Kidney epithelial cell (primary cell): ENCODE results near the gene SIX3. TPM values are rescaled to one million over a fixed set of nuclear protein-coding genes. Genes with fewer than 3 reads are reported as not detected.
A peak's percentile ranks its signal among the peaks of the same experiment; 100 is the strongest.

Source experiments
- DNase-seq: peaks from one replicate; pipeline ENCODE4 v3.0.0-alpha.2; 2010; ENCODE audit warnings: low read depth
- H3K27me3 ChIP-seq: 2 replicates; pipeline ENCODE4 v1.6.0; 2011; ENCODE audit warnings: low read length; ENCODE audit not compliant: control insufficient read depth, insufficient read depth
- H3K36me3 ChIP-seq: 2 replicates; pipeline ENCODE4 v1.5.1; 2011; ENCODE audit warnings: low read length; ENCODE audit not compliant: control insufficient read depth, insufficient read depth
- H3K4me3 ChIP-seq: 2 replicates; pipeline ENCODE4 v1.5.1; 2011; ENCODE audit warnings: low read depth, mild to moderate bottlenecking, control low read depth, low read length
- CTCF ChIP-seq: IDR thresholded peaks from 2 replicates; pipeline ENCODE4 v1.5.1; 2011; ENCODE audit warnings: mild to moderate bottlenecking, moderate library complexity, low read length, control low read depth, inconsistent platforms; ENCODE audit not compliant: insufficient read depth, poor library complexity, severe bottlenecking
- total RNA-seq: library from RNA; depleted of rRNA; stranded (reverse); fragments of >200 nt; gene quantifications from 2 replicates; pipeline ENCODE4 v1.2.3, GENCODE V29; 2015

The SIX3 gene
- total RNA-seq, 1 donor from 2014 or later = not detected

- no peak for DNase-seq
- peaks cover 8% of the 10 kb centered on the region for H3K27me3 ChIP-seq
- H3K36me3 ChIP-seq = no peaks in the 10 kb centered on the region
These were observed 36.9 kb upstream of the SIX3 start for GRCh38 chr2:44904578-44904977.

GRCh38 chr2:44906972-44907371 is 34.5 kb upstream of the SIX3 start:
- H3K27me3 ChIP-seq = peaks cover 3% of the 10 kb centered on the region
- H3K4me3 ChIP-seq = no peak overlapping the region
- no peaks in the 10 kb centered on the region for H3K36me3 ChIP-seq
- DNase-seq = no peak
- TF ChIP-seq CTCF = no peak

More at GRCh38 chr2:44904578-44904977, 36.9 kb upstream of the SIX3 start:
- no peak overlapping the region for H3K4me3 ChIP-seq
- TF ChIP-seq CTCF = no peak

DNA sequence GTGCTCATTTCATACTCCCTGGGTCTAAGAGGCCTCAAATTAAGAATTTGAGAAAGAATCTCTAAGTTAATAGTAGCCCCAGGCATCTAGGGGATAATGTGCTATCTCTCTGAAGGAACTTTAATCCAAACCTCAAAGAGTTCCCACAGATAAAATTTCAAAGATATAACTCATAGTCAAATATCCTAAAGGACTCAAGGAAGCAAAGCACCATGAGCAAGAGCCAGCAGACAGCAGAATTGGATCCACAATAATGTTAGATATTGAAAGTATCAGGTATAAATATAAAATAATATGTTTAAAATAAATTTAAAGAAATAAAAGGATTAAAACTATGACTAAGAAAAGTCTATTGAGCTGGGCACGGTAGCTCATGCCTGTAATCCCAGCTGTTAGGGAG is 31.7 kb upstream of the SIX3 start:
- H3K27me3 ChIP-seq = peaks cover 3% of the 10 kb centered on the region
- no peaks in the 10 kb centered on the region for H3K36me3 ChIP-seq
- no peak for DNase-seq
- no peak for TF ChIP-seq CTCF
- H3K4me3 ChIP-seq = no peak overlapping the region

- DNase-seq = no peak
- Histone ChIP-seq H3K4me3 (no peak overlapping the region), H3K27me3 (no peaks in the 10 kb centered on the region), H3K36me3 (no peaks in the 10 kb centered on the region)
- TF ChIP-seq CTCF = no peak
These were observed 28.8 kb upstream of the SIX3 start for GRCh38 chr2:44912660-44913059.

GRCh38 chr2:44916291-44916690 is 25.2 kb upstream of the SIX3 start:
- Histone ChIP-seq H3K4me3 (no peak overlapping the region), H3K36me3 (no peaks in the 10 kb centered on the region), H3K27me3 (no peaks in the 10 kb centered on the region)
- no peak for TF ChIP-seq CTCF
- no peak for DNase-seq

DNA sequence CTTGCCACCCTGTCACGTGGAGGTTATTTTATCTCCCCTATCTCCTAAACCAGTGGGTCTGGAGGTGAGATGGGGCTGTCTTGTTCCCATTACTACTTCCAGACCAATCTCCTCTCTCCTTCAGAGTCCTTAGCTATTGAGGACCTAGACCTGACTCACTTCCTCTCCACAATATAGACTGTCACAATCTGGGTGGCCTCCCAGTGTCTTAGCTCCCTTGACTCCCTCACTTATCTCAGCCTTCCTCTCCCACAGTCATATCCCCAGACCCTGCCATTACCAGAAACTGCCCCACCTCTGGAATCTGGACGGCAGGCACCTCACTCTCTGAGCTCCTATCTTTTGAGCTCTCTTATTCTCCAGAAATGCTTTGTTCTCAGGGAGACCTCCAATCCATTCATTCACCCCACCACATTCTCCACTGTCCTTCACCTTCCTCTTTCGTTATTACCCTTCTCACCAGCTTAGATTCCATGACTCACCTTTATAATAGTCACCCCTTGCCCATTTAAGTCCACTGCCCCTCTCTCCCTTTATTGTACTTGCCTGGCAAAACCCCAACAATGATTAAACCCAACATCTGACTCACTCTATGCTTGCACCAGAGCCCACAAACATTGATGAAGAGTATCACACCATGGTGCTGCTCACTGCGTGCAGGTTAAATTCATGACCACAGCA is 23.3 kb upstream of the SIX3 start:
- TF ChIP-seq CTCF = no peak
- peak; percentile 75 for DNase-seq
- Histone ChIP-seq H3K36me3 (no peaks in the 10 kb centered on the region), H3K4me3 (no peak overlapping the region), H3K27me3 (peaks cover 10% of the 10 kb centered on the region)
